Measurements from ENCODE around the gene ARL3.

- TF ChIP-seq POLR2AphosphoS5 (IDR thresholded peaks at IDR 0.05; ENCODE audit: low read depth, low read length) (no peak), POLR2A (IDR thresholded peaks at IDR 0.05; ENCODE audit: low read depth, low read length) (no peak), TAF1 (IDR thresholded peaks at IDR 0.05; ENCODE audit: low read depth, low read length) (no peak), SPI1 (IDR thresholded peaks at IDR 0.05; ENCODE audit: low read depth, low read length) (no peak), PAX5 (IDR thresholded peaks at IDR 0.05; ENCODE audit: insufficient read depth, low read length, severe bottlenecking) (no peak), POU2F2 (IDR thresholded peaks at IDR 0.05; ENCODE audit: low read depth, low read length) (no peak)
Observed at GRCh38 chr10:102715880-102716279, 1.7 kb upstream of the ARL3 start.
